HepG2 (cell line): ENCODE data around the gene SULT1E1. TPM values are rescaled to one million over a fixed set of nuclear protein-coding genes. Genes with fewer than 3 reads are reported as not detected.

Experiments
- ATF1 ChIP-seq: IDR thresholded peaks from 2 replicates; pipeline ENCODE4 v1.6.1; 2016; ENCODE audit warnings: mild to moderate bottlenecking, control low read depth
- ATM ChIP-seq: fragments of 450-650 bp; IDR thresholded peaks from 2 replicates; pipeline ENCODE4 v1.7.1; 2017; ENCODE audit warnings: mild to moderate bottlenecking, borderline replicate concordance
- ESRRA ChIP-seq: sonication (generic); formaldehyde crosslinking; IDR thresholded peaks from 2 replicates; pipeline ENCODE4 v1.5.1; 2020; ENCODE audit warnings: mild to moderate bottlenecking, low read depth, missing genetic modification reagents
- GZF1 ChIP-seq: sonication (generic); formaldehyde crosslinking; IDR thresholded peaks from 2 replicates; pipeline ENCODE4 v1.5.1; 2020; ENCODE audit warnings: mild to moderate bottlenecking, missing genetic modification reagents
- HES4 ChIP-seq: sonication (generic); formaldehyde crosslinking; IDR thresholded peaks from 2 replicates; pipeline ENCODE4 v1.9.0; 2021; ENCODE audit warnings: mild to moderate bottlenecking, missing genetic modification reagents, borderline replicate concordance
- LRRFIP1 ChIP-seq: sonication (generic); formaldehyde crosslinking; conservative IDR thresholded peaks from 2 replicates; pipeline ENCODE4 v1.4.0; 2020; ENCODE audit warnings: missing genetic modification reagents
- MATR3 ChIP-seq: sonication (generic); formaldehyde crosslinking; IDR thresholded peaks from 2 replicates; pipeline ENCODE4 v1.4.0; 2020; ENCODE audit warnings: missing genetic modification reagents
- NFIB ChIP-seq: sonication (generic); formaldehyde crosslinking; IDR thresholded peaks from 2 replicates; pipeline ENCODE4 v1.9.0; 2021; ENCODE audit warnings: missing genetic modification reagents, mild to moderate bottlenecking, borderline replicate concordance
- NONO ChIP-seq, 2 experiments: fragments of 450-650 bp in 1 of 2; sonication (generic) in 1 of 2; formaldehyde crosslinking in 1 of 2; IDR thresholded peaks in 1 of 2; conservative IDR thresholded peaks in 1 of 2; 2 replicates each; pipeline versions ENCODE4 v1.6.1 to v1.8.0; 2017 to 2022; ENCODE audit warnings: mild to moderate bottlenecking in 1 of 2, missing genetic modification reagents in 1 of 2, moderate library complexity in 1 of 2
- SKI ChIP-seq: fragments of 450-650 bp; IDR thresholded peaks from one replicate; pipeline ENCODE4 v1.6.1; 2018; ENCODE audit warnings: mild to moderate bottlenecking; ENCODE audit not compliant: partially characterized antibody
- SMC3 ChIP-seq: IDR thresholded peaks from 2 replicates; pipeline ENCODE4 v1.6.1; 2011; ENCODE audit warnings: low read length, improper control_type of control experiment
- TOE1 ChIP-seq: sonication (generic); formaldehyde crosslinking; IDR thresholded peaks from 2 replicates; pipeline ENCODE4 v1.4.0; 2020; ENCODE audit warnings: mild to moderate bottlenecking, missing genetic modification reagents
- ZIK1 ChIP-seq: sonication (generic); formaldehyde crosslinking; IDR thresholded peaks from 2 replicates; pipeline ENCODE4 v1.5.0; 2020; ENCODE audit warnings: mild to moderate bottlenecking, low read depth, missing genetic modification reagents, borderline replicate concordance
- ZNF367 ChIP-seq: sonication (generic); formaldehyde crosslinking; IDR thresholded peaks from 2 replicates; pipeline ENCODE4 v1.4.0; 2020; ENCODE audit warnings: missing genetic modification reagents, borderline replicate concordance
- ZNF572 ChIP-seq: sonication (generic); formaldehyde crosslinking; IDR thresholded peaks from 2 replicates; pipeline ENCODE4 v1.5.1; 2020; ENCODE audit warnings: mild to moderate bottlenecking, missing genetic modification reagents
- ZNF777 ChIP-seq: sonication (generic); formaldehyde crosslinking; IDR thresholded peaks from 2 replicates; pipeline ENCODE4 v1.4.0; 2020; ENCODE audit warnings: missing genetic modification reagents
- polyA plus RNA-seq, 8 experiments: library from polyadenylated mRNA; depleted of rRNA in 3 of 8; stranded (reverse) in 7 of 8; unstranded in 1 of 8; fragments of >200 nt; fragmentation: Illumina TruSeq in 4 of 8; extraction: Trizol in 4 of 8; gene quantifications; 2 replicates each; pipeline versions ENCODE4 v1.2.1 to v1.2.3, GENCODE V29; 2011 to 2016; ENCODE audit warnings: low read depth in 4 of 8, missing spikeins in 1 of 8, mixed read lengths in 1 of 8; ENCODE audit not compliant: insufficient read depth in 1 of 8
- total RNA-seq, 5 experiments: library from RNA; depleted of rRNA; stranded (reverse); fragments of >200 nt; fragmentation: Illumina TruSeq; extraction: Trizol; gene quantifications; 2 replicates each; pipeline ENCODE4 v1.2.3, GENCODE V29; 2016; ENCODE audit warnings: low read depth in 1 of 5
- TF ChIP-seq, protein P1 (sequence below), 2 experiments: fragments of 450-650 bp in 1 of 2; sonication (generic) in 1 of 2; formaldehyde crosslinking in 1 of 2; IDR thresholded peaks; 2 replicates each; pipeline versions ENCODE4 v1.6.1 to v1.8.0; 2016 to 2022; ENCODE audit warnings: antibody characterized with exemption in 1 of 2, mild to moderate bottlenecking in 1 of 2, missing genetic modification reagents in 1 of 2

SULT1E1 gene
- total and polyA plus RNA-seq, 2 of the 13 experiments (the other 11 are each of a cell fraction or from before 2014, with no cell fraction given): 1.7 to 3.9 TPM

GRCh38 chr4:69830560-69831269 is 29.2 kb downstream of the SULT1E1 start (continued):
- TF ChIP-seq SMC3 (peak; percentile 26; the same call in 1 of the 2 replicates), ATM (no peak), ZIK1 (no peak), TOE1 (CRISPR knock-in tag) (no peak), MATR3 (no peak), NONO (IDR thresholded peaks at IDR 0.05) (no peak), NONO (CRISPR knock-in tag; conservative IDR thresholded peaks at IDR 0.05) (no peak), GZF1 (CRISPR knock-in tag) (no peak), ZNF777 (CRISPR knock-in tag) (no peak), NFIB (CRISPR knock-in tag) (no peak), ZNF367 (CRISPR knock-in tag) (no peak), ESRRA (CRISPR knock-in tag) (no peak), ZNF572 (CRISPR knock-in tag) (no peak), SKI (peak; percentile 27), HES4 (CRISPR knock-in tag) (no peak), LRRFIP1 (CRISPR knock-in tag) (no peak), ATF1 (CRISPR knock-in tag) (no peak)
- TF ChIP-seq, protein P1, sequence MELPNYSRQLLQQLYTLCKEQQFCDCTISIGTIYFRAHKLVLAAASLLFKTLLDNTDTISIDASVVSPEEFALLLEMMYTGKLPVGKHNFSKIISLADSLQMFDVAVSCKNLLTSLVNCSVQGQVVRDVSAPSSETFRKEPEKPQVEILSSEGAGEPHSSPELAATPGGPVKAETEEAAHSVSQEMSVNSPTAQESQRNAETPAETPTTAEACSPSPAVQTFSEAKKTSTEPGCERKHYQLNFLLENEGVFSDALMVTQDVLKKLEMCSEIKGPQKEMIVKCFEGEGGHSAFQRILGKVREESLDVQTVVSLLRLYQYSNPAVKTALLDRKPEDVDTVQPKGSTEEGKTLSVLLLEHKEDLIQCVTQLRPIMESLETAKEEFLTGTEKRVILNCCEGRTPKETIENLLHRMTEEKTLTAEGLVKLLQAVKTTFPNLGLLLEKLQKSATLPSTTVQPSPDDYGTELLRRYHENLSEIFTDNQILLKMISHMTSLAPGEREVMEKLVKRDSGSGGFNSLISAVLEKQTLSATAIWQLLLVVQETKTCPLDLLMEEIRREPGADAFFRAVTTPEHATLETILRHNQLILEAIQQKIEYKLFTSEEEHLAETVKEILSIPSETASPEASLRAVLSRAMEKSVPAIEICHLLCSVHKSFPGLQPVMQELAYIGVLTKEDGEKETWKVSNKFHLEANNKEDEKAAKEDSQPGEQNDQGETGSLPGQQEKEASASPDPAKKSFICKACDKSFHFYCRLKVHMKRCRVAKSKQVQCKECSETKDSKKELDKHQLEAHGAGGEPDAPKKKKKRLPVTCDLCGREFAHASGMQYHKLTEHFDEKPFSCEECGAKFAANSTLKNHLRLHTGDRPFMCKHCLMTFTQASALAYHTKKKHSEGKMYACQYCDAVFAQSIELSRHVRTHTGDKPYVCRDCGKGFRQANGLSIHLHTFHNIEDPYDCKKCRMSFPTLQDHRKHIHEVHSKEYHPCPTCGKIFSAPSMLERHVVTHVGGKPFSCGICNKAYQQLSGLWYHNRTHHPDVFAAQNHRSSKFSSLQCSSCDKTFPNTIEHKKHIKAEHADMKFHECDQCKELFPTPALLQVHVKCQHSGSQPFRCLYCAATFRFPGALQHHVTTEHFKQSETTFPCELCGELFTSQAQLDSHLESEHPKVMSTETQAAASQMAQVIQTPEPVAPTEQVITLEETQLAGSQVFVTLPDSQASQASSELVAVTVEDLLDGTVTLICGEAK (IDR thresholded peaks at IDR 0.05): no peak
- TF ChIP-seq, protein P1 (CRISPR knock-in tag; IDR thresholded peaks at IDR 0.05): no peak
